ENCODE measurements around the gene NCK2.

- TF ChIP-seq CTCF (IDR thresholded peaks at IDR 0.05): no peak
- no peak for TF ChIP-seq POLR2A (IDR thresholded peaks at IDR 0.05)
Observed at GRCh38 chr2:105890856-105891255, 146.1 kb downstream of the NCK2 start.

Measured in thyroid gland (tissue), 4 donors.